ENCODE measurements around the gene C1orf53.

DNA sequence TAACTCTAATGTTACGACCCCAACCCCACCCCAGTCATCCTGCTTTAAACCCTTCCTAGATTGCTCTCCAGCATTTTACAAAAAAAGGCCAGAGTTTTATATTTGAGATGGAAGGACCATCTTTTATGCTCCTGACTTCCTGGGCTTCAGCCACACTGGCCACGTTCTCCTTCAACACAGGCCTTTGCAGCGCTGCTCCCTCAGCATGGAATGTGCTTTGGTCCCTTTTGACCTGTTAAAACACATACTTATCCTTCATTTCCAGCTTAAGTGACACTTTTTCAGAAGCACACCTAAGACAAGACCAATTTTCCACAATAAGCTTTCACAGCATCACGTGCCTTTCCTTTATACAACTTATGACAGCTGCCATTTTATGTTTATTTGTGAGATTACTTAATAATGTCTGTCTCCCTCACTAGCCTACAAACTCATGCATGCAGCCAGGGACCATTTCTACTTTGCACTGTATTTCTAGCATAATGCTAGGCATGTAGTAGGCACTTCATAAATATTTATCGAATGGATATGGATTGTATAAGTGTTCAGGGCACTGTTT lies 49.3 kb downstream of the C1orf53 start:
- TF ChIP-seq, protein P1, sequence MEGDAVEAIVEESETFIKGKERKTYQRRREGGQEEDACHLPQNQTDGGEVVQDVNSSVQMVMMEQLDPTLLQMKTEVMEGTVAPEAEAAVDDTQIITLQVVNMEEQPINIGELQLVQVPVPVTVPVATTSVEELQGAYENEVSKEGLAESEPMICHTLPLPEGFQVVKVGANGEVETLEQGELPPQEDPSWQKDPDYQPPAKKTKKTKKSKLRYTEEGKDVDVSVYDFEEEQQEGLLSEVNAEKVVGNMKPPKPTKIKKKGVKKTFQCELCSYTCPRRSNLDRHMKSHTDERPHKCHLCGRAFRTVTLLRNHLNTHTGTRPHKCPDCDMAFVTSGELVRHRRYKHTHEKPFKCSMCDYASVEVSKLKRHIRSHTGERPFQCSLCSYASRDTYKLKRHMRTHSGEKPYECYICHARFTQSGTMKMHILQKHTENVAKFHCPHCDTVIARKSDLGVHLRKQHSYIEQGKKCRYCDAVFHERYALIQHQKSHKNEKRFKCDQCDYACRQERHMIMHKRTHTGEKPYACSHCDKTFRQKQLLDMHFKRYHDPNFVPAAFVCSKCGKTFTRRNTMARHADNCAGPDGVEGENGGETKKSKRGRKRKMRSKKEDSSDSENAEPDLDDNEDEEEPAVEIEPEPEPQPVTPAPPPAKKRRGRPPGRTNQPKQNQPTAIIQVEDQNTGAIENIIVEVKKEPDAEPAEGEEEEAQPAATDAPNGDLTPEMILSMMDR (IDR thresholded peaks at IDR 0.05) = no peak
- no peak for TF ChIP-seq EZH2 (IDR thresholded peaks at IDR 0.05)
- TF ChIP-seq EZH2phosphoT487 (IDR thresholded peaks at IDR 0.05) = no peak
